Karpas-422 (cell line): ENCODE data around the gene SLC2A10. TPM values are rescaled to one million over a fixed set of nuclear protein-coding genes. Genes with fewer than 3 reads are reported as not detected.

Experiments used
- DNase-seq: peaks from one replicate; pipeline ENCODE4 v3.0.0-alpha.2; 2015
- H2AFZ ChIP-seq: fragments of 200-600 bp; sonication (generic); 2 replicates; pipeline ENCODE4 v1.6.1; 2014; ENCODE audit warnings: antibody characterized with exemption, low read length, mixed read lengths
- H3K27ac ChIP-seq: fragments of 200-600 bp; sonication (generic); 2 replicates; pipeline ENCODE4 v1.5.1; 2014; ENCODE audit warnings: mild to moderate bottlenecking, low read length, moderate library complexity
- H3K27me3 ChIP-seq: fragments of 200-600 bp; sonication (generic); 2 replicates; pipeline ENCODE4 v1.6.1; 2014; ENCODE audit warnings: low read length, mixed read lengths
- H3K36me3 ChIP-seq: fragments of 200-600 bp; sonication (generic); 2 replicates; pipeline ENCODE4 v1.6.1; 2014; ENCODE audit warnings: low read length, mixed read lengths; ENCODE audit not compliant: insufficient read depth
- H3K4me1 ChIP-seq: fragments of 200-600 bp; sonication (generic); 2 replicates; pipeline ENCODE4 v1.6.1; 2014; ENCODE audit warnings: mild to moderate bottlenecking, low read length, mixed read lengths
- H3K4me2 ChIP-seq: fragments of 200-600 bp; sonication (generic); 2 replicates; pipeline ENCODE4 v1.6.1; 2014; ENCODE audit warnings: low read length, low read depth, mild to moderate bottlenecking; ENCODE audit not compliant: poor library complexity, severe bottlenecking
- H3K4me3 ChIP-seq: fragments of 200-600 bp; sonication (generic); 2 replicates; pipeline ENCODE4 v1.5.1; 2014; ENCODE audit warnings: mild to moderate bottlenecking, antibody characterized with exemption, low read length, mixed read lengths
- H3K79me2 ChIP-seq: fragments of 200-600 bp; sonication (generic); 2 replicates; pipeline ENCODE4 v1.6.1; 2014; ENCODE audit warnings: mild to moderate bottlenecking, low read length, mixed read lengths
- H3K9ac ChIP-seq: fragments of 200-600 bp; sonication (generic); 2 replicates; pipeline ENCODE4 v1.6.0; 2014; ENCODE audit warnings: low read length
- H3K9me2 ChIP-seq: fragments of 200-600 bp; sonication (generic), shearing (Covaris generic); replicated peaks from 2 replicates; pipeline ENCODE4 v1.6.0; 2014; ENCODE audit warnings: mild to moderate bottlenecking, low read length, moderate library complexity; ENCODE audit not compliant: insufficient read depth
- H3K9me3 ChIP-seq: fragments of 300-700, 200-600 bp; sonication (generic); 2 replicates; pipeline ENCODE4 v1.6.1; 2014; ENCODE audit warnings: low read length, mixed read lengths
- H4K20me1 ChIP-seq: fragments of 200-600 bp; sonication (generic); 2 replicates; pipeline ENCODE4 v1.6.1; 2014; ENCODE audit warnings: mild to moderate bottlenecking, antibody characterized with exemption, low read length, low read depth; ENCODE audit not compliant: insufficient read depth
- total RNA-seq: library from RNA; depleted of rRNA; stranded (reverse); fragments of >200 nt; shearing (Covaris generic); gene quantifications from 2 replicates; pipeline ENCODE4 v1.2.3, GENCODE V29; 2014; ENCODE audit warnings: low replicate concordance

SLC2A10 gene
- total RNA-seq, 1 experiment from 2014 or later = not detected

- no peaks in the 10 kb centered on the region for H3K36me3 ChIP-seq
- no peak overlapping the region for H3K27ac ChIP-seq
- no peak overlapping the region for H3K4me3 ChIP-seq
- no peaks in the 10 kb centered on the region for H3K79me2 ChIP-seq
- H3K9me2 ChIP-seq = no peaks in the 10 kb centered on the region
- H4K20me1 ChIP-seq = peaks cover 9% of the 10 kb centered on the region; the same call in 1 of the 2 replicates
- no peaks in the 10 kb centered on the region for H3K27me3 ChIP-seq
- H3K4me1 ChIP-seq = peaks cover 17% of the 10 kb centered on the region
- no peak overlapping the region for H3K4me2 ChIP-seq
- H3K9me3 ChIP-seq = no peaks in the 10 kb centered on the region
- peak; percentile 84 for DNase-seq
- H3K9ac ChIP-seq = no peak overlapping the region
- H2AFZ ChIP-seq = no peak overlapping the region
Observed at GRCh38 chr20:46752728-46753127, 43.3 kb downstream of the SLC2A10 start.

- H3K27me3 ChIP-seq = no peaks in the 10 kb centered on the region
- no peak for DNase-seq
- no peak overlapping the region for H3K4me2 ChIP-seq
- H2AFZ ChIP-seq = no peak overlapping the region
- no peaks in the 10 kb centered on the region for H3K36me3 ChIP-seq
- H3K9ac ChIP-seq = no peak overlapping the region
- peaks cover 9% of the 10 kb centered on the region; the same call in 1 of the 2 replicates for H4K20me1 ChIP-seq
- H3K79me2 ChIP-seq = no peaks in the 10 kb centered on the region
- no peaks in the 10 kb centered on the region for H3K9me2 ChIP-seq
- peaks cover 17% of the 10 kb centered on the region for H3K4me1 ChIP-seq
- no peak overlapping the region for H3K4me3 ChIP-seq
- no peaks in the 10 kb centered on the region for H3K9me3 ChIP-seq
- H3K27ac ChIP-seq = no peak overlapping the region
Observed at GRCh38 chr20:46755483-46756413, 46.3 kb downstream of the SLC2A10 start.

GRCh38 chr20:46756419-46756818 lies 47.0 kb downstream of the SLC2A10 start:
- no peak overlapping the region for H3K4me3 ChIP-seq
- DNase-seq = no peak
- H3K27me3 ChIP-seq = no peaks in the 10 kb centered on the region
- H3K27ac ChIP-seq = no peak overlapping the region
- H3K9me3 ChIP-seq = no peaks in the 10 kb centered on the region
- H3K79me2 ChIP-seq = no peaks in the 10 kb centered on the region
- no peaks in the 10 kb centered on the region for H3K36me3 ChIP-seq
- no peak overlapping the region for H2AFZ ChIP-seq
- H3K9me2 ChIP-seq = no peaks in the 10 kb centered on the region
- H3K4me1 ChIP-seq = peaks cover 17% of the 10 kb centered on the region
- no peak overlapping the region for H3K9ac ChIP-seq
- H3K4me2 ChIP-seq = no peak overlapping the region
- H4K20me1 ChIP-seq = peaks cover 9% of the 10 kb centered on the region; the same call in 1 of the 2 replicates

GRCh38 chr20:46757135-46757534 lies 47.7 kb downstream of the SLC2A10 start:
- no peak overlapping the region for H2AFZ ChIP-seq
- H3K9ac ChIP-seq = no peak overlapping the region
- H3K79me2 ChIP-seq = no peaks in the 10 kb centered on the region
- H3K27ac ChIP-seq = no peak overlapping the region
- H3K4me3 ChIP-seq = no peak overlapping the region
- no peaks in the 10 kb centered on the region for H3K36me3 ChIP-seq
- H4K20me1 ChIP-seq = peaks cover 9% of the 10 kb centered on the region; the same call in 1 of the 2 replicates
- H3K27me3 ChIP-seq = no peaks in the 10 kb centered on the region
- DNase-seq = no peak
- H3K4me2 ChIP-seq = no peak overlapping the region
- peaks cover 17% of the 10 kb centered on the region for H3K4me1 ChIP-seq
- no peaks in the 10 kb centered on the region for H3K9me3 ChIP-seq
- H3K9me2 ChIP-seq = no peaks in the 10 kb centered on the region

DNA sequence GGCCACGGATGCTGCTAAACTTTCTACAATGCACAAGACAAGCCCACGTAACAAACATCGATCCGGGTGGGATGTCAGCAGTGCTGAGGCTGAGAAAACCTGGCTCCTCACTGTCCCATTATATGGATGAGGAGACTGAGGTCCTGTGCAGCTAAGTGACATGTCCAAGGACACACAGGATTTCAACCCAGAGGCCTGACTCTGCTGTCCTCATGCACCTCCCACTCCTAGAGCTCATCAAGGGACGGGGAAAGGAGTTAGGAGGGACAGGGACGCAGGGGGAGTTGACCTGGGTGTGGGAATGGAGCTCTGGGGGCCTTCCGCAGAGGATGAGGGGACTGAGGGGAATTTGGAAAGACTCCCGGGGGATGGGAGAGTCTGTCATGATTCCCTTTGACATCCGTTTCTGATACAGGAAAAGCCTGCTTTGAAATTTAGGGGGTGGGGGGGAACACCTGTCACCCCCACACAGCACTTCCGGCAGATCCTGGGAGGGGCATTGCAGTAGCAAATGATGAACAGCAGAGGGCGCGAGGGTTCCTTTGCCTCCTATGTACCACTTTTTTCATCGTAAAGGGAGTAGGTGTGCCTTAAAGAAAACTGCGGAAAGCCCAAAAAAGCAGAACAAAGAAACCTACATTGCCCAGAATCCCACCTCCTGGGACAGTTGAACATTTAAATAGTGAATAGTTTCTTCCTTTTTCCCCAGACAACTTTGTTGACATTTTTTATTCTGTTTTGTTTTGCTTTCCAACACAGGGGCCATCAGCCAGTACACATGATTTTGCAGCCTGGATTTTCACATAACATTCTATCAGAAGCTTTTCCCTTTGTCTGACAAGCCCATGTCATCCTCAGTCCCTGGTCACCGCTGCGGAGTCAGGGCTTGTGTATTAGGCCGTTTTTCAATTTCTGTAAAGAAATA lies 48.6 kb downstream of the SLC2A10 start:
- Histone ChIP-seq H4K20me1 (0 out of 2 replicates have a peak, but pooled peaks cover 6% of the 10 kb centered on the region), H3K4me1 (peaks cover 17% of the 10 kb centered on the region), H3K79me2 (no peaks in the 10 kb centered on the region), H3K36me3 (no peaks in the 10 kb centered on the region), H3K27me3 (no peaks in the 10 kb centered on the region), H2AFZ (no peak overlapping the region), H3K9ac (no peak overlapping the region), H3K9me3 (no peaks in the 10 kb centered on the region), H3K27ac (no peak overlapping the region), H3K9me2 (no peaks in the 10 kb centered on the region), H3K4me2 (no peak overlapping the region), H3K4me3 (no peak overlapping the region)
- DNase-seq = peak; percentile 90

- Histone ChIP-seq H3K9me3 (no peaks in the 10 kb centered on the region), H3K9me2 (no peaks in the 10 kb centered on the region)
Observed at GRCh38 chr20:46758929-46759669, 49.6 kb downstream of the SLC2A10 start.

DNA sequence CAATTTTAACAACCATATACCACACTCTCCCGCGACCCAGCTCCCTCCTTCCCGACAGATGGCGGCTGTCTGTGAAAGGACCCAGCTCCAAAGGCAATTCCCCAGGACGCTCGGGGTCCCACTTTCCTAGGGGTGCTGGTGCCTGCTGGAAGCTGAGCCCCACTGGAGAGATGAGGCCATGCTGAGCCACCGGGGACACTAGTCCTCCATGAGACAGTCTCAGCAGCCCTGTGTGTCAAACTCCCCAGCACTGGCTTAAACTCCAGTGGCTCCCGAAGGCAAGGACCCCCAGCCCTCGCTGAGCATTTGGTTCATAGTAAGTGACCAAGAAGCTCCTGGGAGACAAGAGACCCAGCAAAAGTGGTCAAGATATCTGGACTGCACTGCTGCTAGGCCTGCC lies 52.1 kb downstream of the SLC2A10 start:
- no peak for DNase-seq
- Histone ChIP-seq H3K9ac (no peak overlapping the region), H2AFZ (no peak overlapping the region), H3K27me3 (no peaks in the 10 kb centered on the region), H4K20me1 (0 out of 2 replicates have a peak, but pooled peaks cover under 1% of the 10 kb centered on the region), H3K4me2 (no peak overlapping the region), H3K9me3 (no peaks in the 10 kb centered on the region), H3K4me1 (no peaks in the 10 kb centered on the region), H3K27ac (no peak overlapping the region), H3K79me2 (no peaks in the 10 kb centered on the region), H3K4me3 (no peak overlapping the region), H3K36me3 (no peaks in the 10 kb centered on the region), H3K9me2 (no peaks in the 10 kb centered on the region)

More at GRCh38 chr20:46758929-46759669, 49.6 kb downstream of the SLC2A10 start:
- H3K4me2 ChIP-seq = no peak overlapping the region
- H3K4me3 ChIP-seq = no peak overlapping the region
- H3K9ac ChIP-seq = no peak overlapping the region
- no peaks in the 10 kb centered on the region for H3K36me3 ChIP-seq
- H3K4me1 ChIP-seq = peaks cover 16% of the 10 kb centered on the region
- H3K79me2 ChIP-seq = no peaks in the 10 kb centered on the region
- no peak overlapping the region for H3K27ac ChIP-seq
- no peak for DNase-seq
- H2AFZ ChIP-seq = no peak overlapping the region
- 0 out of 2 replicates have a peak, but pooled peaks cover 4% of the 10 kb centered on the region for H4K20me1 ChIP-seq
- no peaks in the 10 kb centered on the region for H3K27me3 ChIP-seq
